CD8-positive, alpha-beta memory T cell (primary cell): ENCODE results near the gene RCC2. TPM values are rescaled to one million over a fixed set of nuclear protein-coding genes. Genes with fewer than 3 reads are reported as not detected.
"Not testable (repeated sequence)": the region's sequence is repeated elsewhere in the genome, so short reads cannot be mapped to it uniquely, and the experiment has no call there.

ENCODE experiments used
- CTCF ChIA-PET: fragments of 350-600 bp; sonication (Branson Sonifier 250); formaldehyde crosslinking; loops from one replicate; lab custom pipeline; 2021; ENCODE audit warnings: antibody characterized with exemption; lab: Charles Lee
- POLR2A ChIA-PET: fragments of 350-600 bp; sonication (Branson Sonifier 250); formaldehyde crosslinking; loops from one replicate; lab custom pipeline; 2021; ENCODE audit warnings: antibody characterized with exemption; lab: Charles Lee
- DNase-seq, 5 donors: peaks; one replicate each; pipeline versions ENCODE4 v3.0.0 to v3.0.0-alpha.2; 2020 to 2022; ENCODE audit warnings: mixed read lengths in 1 of 5
- H3K27ac ChIP-seq: one replicate; pipeline ENCODE4 v1.7.0; 2013; ENCODE audit warnings: low read depth, mild to moderate bottlenecking, low read length, moderate library complexity
- H3K27me3 ChIP-seq: 2 replicates; pipeline ENCODE4 v1.7.0; 2013; ENCODE audit warnings: low read length, mild to moderate bottlenecking; ENCODE audit not compliant: insufficient read depth, poor library complexity, severe bottlenecking
- H3K36me3 ChIP-seq: 2 replicates; pipeline ENCODE4 v1.7.0; 2013; ENCODE audit warnings: mild to moderate bottlenecking, low read length, moderate library complexity; ENCODE audit not compliant: insufficient read depth
- H3K4me1 ChIP-seq: 2 replicates; pipeline ENCODE4 v1.7.0; 2013; ENCODE audit warnings: mild to moderate bottlenecking, low read length, moderate library complexity; ENCODE audit not compliant: insufficient read depth
- H3K4me3 ChIP-seq: 2 replicates; pipeline ENCODE4 v1.7.0; 2013; ENCODE audit warnings: mild to moderate bottlenecking, low read length
- H3K9me3 ChIP-seq: 2 replicates; pipeline ENCODE4 v1.7.0; 2013; ENCODE audit warnings: mild to moderate bottlenecking, low read length
- H3K27ac Mint-ChIP-seq, 8 donors: one replicate each; pipeline ENCODE4 v1.8.0; 2020 to 2021; ENCODE audit warnings: mixed read lengths in 8 of 8, mild to moderate bottlenecking in 6 of 8, inconsistent platforms in 3 of 8, moderate library complexity in 3 of 8
- H3K27me3 Mint-ChIP-seq, 2 donors: one replicate each; pipeline ENCODE4 v1.8.0; 2020 to 2021; ENCODE audit warnings: mixed read lengths in 2 of 2, mild to moderate bottlenecking in 1 of 2, moderate library complexity in 1 of 2
- H3K36me3 Mint-ChIP-seq, 3 donors: one replicate each; pipeline ENCODE4 v1.8.0; 2020 to 2021; ENCODE audit warnings: mixed read lengths in 3 of 3, inconsistent platforms in 1 of 3, mild to moderate bottlenecking in 1 of 3
- H3K4me1 Mint-ChIP-seq, 3 donors: one replicate each; pipeline ENCODE4 v1.8.0; 2020 to 2021; ENCODE audit warnings: mixed read lengths in 3 of 3, inconsistent platforms in 1 of 3, mild to moderate bottlenecking in 1 of 3
- H3K4me3 Mint-ChIP-seq, 7 donors: one replicate each; pipeline ENCODE4 v1.8.0; 2020 to 2021; ENCODE audit warnings: mixed read lengths in 7 of 7, mild to moderate bottlenecking in 6 of 7, moderate library complexity in 4 of 7, inconsistent platforms in 2 of 7
- H3K9me3 Mint-ChIP-seq, 5 donors: one replicate each; pipeline ENCODE4 v1.8.0; 2020 to 2022; ENCODE audit warnings: mixed read lengths in 5 of 5, mild to moderate bottlenecking in 3 of 5, moderate library complexity in 2 of 5, inconsistent platforms in 1 of 5
- polyA plus RNA-seq: library from polyadenylated mRNA; unstranded; fragments of 300-500 nt; fragmentation: Illumina TruSeq; gene quantifications from one replicate; pipeline ENCODE4 v1.2.3, GENCODE V29; 2021
- total RNA-seq, 2 experiments: library from RNA; stranded (reverse); gene quantifications; one replicate each; pipeline ENCODE4 v1.2.3, GENCODE V29; 2021

The RCC2 gene
- total RNA-seq: 100 to 1,000 TPM; 156 TPM
- polyA plus RNA-seq: 27.5 TPM

GRCh38 chr1:17439250-17440073 is at the start of gene RCC2:
Gene RCC2, minus strand, starts transcription at chr1:17439677. Its CDS starts 1,163 bp downstream, at chr1:17438514.
- Histone ChIP-seq H3K27me3 (no peaks in the 10 kb centered on the region), H3K9me3 (no peaks in the 10 kb centered on the region), H3K4me1 (peaks cover 16% of the 10 kb centered on the region), H3K27ac (peak within 1 kb of the TSS; percentile 93), H3K36me3 (no peaks in the 10 kb centered on the region), H3K4me3 (peak within 1 kb of the TSS; percentile 97)
- CTCF ChIA-PET: interaction anchor here (0.6 to 1.4 kb wide), 9 partner anchors 8 to 56 kb away, joined by 3 to 6 read pairs (median 3); no protein-coding TSS in a partner anchor
- peaks cover 5 to 7% of the 10 kb centered on the region in 2 donors for H3K27me3 Mint-ChIP-seq
- peaks cover 0 to 19% (median 0%) of the 10 kb centered on the region in 3 donors for H3K36me3 Mint-ChIP-seq
- POLR2A ChIA-PET: interaction anchor here (0.7 kb wide), 1 partner anchor 25 kb away, joined by 3 read pairs; no protein-coding TSS in a partner anchor
- H3K4me1 Mint-ChIP-seq: peaks cover 28 to 38% (median 35%) of the 10 kb centered on the region in 3 donors
- H3K27ac Mint-ChIP-seq: peak within 1 kb of the TSS; percentile 91 to 97 (median 96)
- no peaks in the 10 kb centered on the region for H3K9me3 Mint-ChIP-seq
- peak; percentile 63 to 78 (median 66) for DNase-seq
- peak within 1 kb of the TSS; percentile 93 to 99 (median 96) for H3K4me3 Mint-ChIP-seq

- Histone ChIP-seq H3K4me3 (no peak overlapping the region), H3K36me3 (no peaks in the 10 kb centered on the region), H3K9me3 (no peaks in the 10 kb centered on the region), H3K27ac (no peak overlapping the region), H3K4me1 (no peaks in the 10 kb centered on the region), H3K27me3 (no peaks in the 10 kb centered on the region)
- CTCF ChIA-PET: interaction anchor here (1.0 kb wide), 1 partner anchor 9 kb away, joined by 3 read pairs; no protein-coding TSS in a partner anchor
- H3K27ac Mint-ChIP-seq: no peak overlapping the region
- POLR2A ChIA-PET: no interaction called here
- no peak for DNase-seq
- H3K9me3 Mint-ChIP-seq: no peaks in the 10 kb centered on the region
- H3K27me3 Mint-ChIP-seq: peaks cover 12 to 24% of the 10 kb centered on the region in 2 donors
- H3K4me3 Mint-ChIP-seq: no peak overlapping the region
- no peaks in the 10 kb centered on the region for H3K4me1 Mint-ChIP-seq
- H3K36me3 Mint-ChIP-seq: no peaks in the 10 kb centered on the region
Observed at GRCh38 chr1:17486242-17486641, 46.8 kb upstream of the RCC2 start.

GRCh38 chr1:17485281-17485680 is 45.8 kb upstream of the RCC2 start:
- H3K4me3 ChIP-seq: no peak overlapping the region
- Mint-ChIP-seq H3K27ac (no peak overlapping the region), H3K4me1 (no peaks in the 10 kb centered on the region), H3K4me3 (no peak overlapping the region), H3K27me3 (peaks cover 12 to 24% of the 10 kb centered on the region in 2 donors), H3K36me3 (no peaks in the 10 kb centered on the region), H3K9me3 (no peaks in the 10 kb centered on the region)
- H3K36me3 ChIP-seq: no peaks in the 10 kb centered on the region
- no peaks in the 10 kb centered on the region for H3K4me1 ChIP-seq
- POLR2A ChIA-PET: no interaction called here
- no peaks in the 10 kb centered on the region for H3K9me3 ChIP-seq
- peak in 1 of 5 donors; percentile 15 for DNase-seq
- no peak overlapping the region for H3K27ac ChIP-seq
- no peaks in the 10 kb centered on the region for H3K27me3 ChIP-seq
- CTCF ChIA-PET: no interaction called here

GRCh38 chr1:17481981-17482380 is 42.5 kb upstream of the RCC2 start:
- H3K4me3 Mint-ChIP-seq, H3K27ac ChIP-seq, H3K36me3 ChIP-seq, H3K4me1 ChIP-seq, H3K27me3 ChIP-seq, H3K36me3 Mint-ChIP-seq, CTCF ChIA-PET, H3K9me3 ChIP-seq, DNase-seq, H3K9me3 Mint-ChIP-seq, H3K27ac Mint-ChIP-seq, POLR2A ChIA-PET, H3K4me3 ChIP-seq, H3K4me1 Mint-ChIP-seq: not testable (repeated sequence)
- H3K27me3 Mint-ChIP-seq: peaks cover 12 to 18% of the 10 kb centered on the region in 2 donors

- no peaks in the 10 kb centered on the region for H3K9me3 Mint-ChIP-seq
- POLR2A ChIA-PET: no interaction called here
- no peaks in the 10 kb centered on the region for H3K36me3 ChIP-seq
- no peaks in the 10 kb centered on the region for H3K27me3 ChIP-seq
- no peaks in the 10 kb centered on the region for H3K4me1 Mint-ChIP-seq
- peaks cover 9 to 12% of the 10 kb centered on the region in 2 donors for H3K27me3 Mint-ChIP-seq
- H3K4me3 Mint-ChIP-seq: no peak overlapping the region
- no peaks in the 10 kb centered on the region for H3K9me3 ChIP-seq
- no peak overlapping the region for H3K27ac Mint-ChIP-seq
- DNase-seq: no peak
- no peaks in the 10 kb centered on the region for H3K36me3 Mint-ChIP-seq
- no peak overlapping the region for H3K4me3 ChIP-seq
- CTCF ChIA-PET: no interaction called here
- H3K27ac ChIP-seq: no peak overlapping the region
- H3K4me1 ChIP-seq: no peaks in the 10 kb centered on the region
Observed at GRCh38 chr1:17480846-17481245, 41.4 kb upstream of the RCC2 start.

- Histone ChIP-seq H3K27me3 (no peaks in the 10 kb centered on the region), H3K4me3 (no peak overlapping the region), H3K27ac (no peak overlapping the region), H3K4me1 (no peaks in the 10 kb centered on the region), H3K36me3 (no peaks in the 10 kb centered on the region), H3K9me3 (no peaks in the 10 kb centered on the region)
- DNase-seq: no peak
- H3K4me1 Mint-ChIP-seq: no peaks in the 10 kb centered on the region
- H3K27ac Mint-ChIP-seq: no peak overlapping the region
- H3K36me3 Mint-ChIP-seq: no peaks in the 10 kb centered on the region
- ChIA-PET CTCF (no interaction called here), POLR2A (no interaction called here)
- no peaks in the 10 kb centered on the region for H3K27me3 Mint-ChIP-seq
- H3K9me3 Mint-ChIP-seq: no peaks in the 10 kb centered on the region
- H3K4me3 Mint-ChIP-seq: no peak overlapping the region
Observed at GRCh38 chr1:17475752-17476151, 36.3 kb upstream of the RCC2 start.

GRCh38 chr1:17474836-17475555 is 35.5 kb upstream of the RCC2 start:
- peak overlapping the region in 1 of 8 donors; percentile 83 for H3K27ac Mint-ChIP-seq
- H3K36me3 Mint-ChIP-seq, H3K9me3 Mint-ChIP-seq, H3K4me1 Mint-ChIP-seq, DNase-seq, H3K9me3 ChIP-seq, H3K27ac ChIP-seq, H3K36me3 ChIP-seq, H3K4me3 Mint-ChIP-seq, CTCF ChIA-PET, H3K4me3 ChIP-seq, H3K4me1 ChIP-seq, POLR2A ChIA-PET, H3K27me3 Mint-ChIP-seq, H3K27me3 ChIP-seq: not testable (repeated sequence)

- Mint-ChIP-seq H3K27me3 (no peaks in the 10 kb centered on the region), H3K27ac (no peak overlapping the region), H3K36me3 (no peaks in the 10 kb centered on the region), H3K9me3 (no peaks in the 10 kb centered on the region), H3K4me3 (no peak overlapping the region), H3K4me1 (no peaks in the 10 kb centered on the region)
- POLR2A ChIA-PET: no interaction called here
- no peak for DNase-seq
- H3K36me3 ChIP-seq: no peaks in the 10 kb centered on the region
- H3K27ac ChIP-seq: no peak overlapping the region
- H3K9me3 ChIP-seq: no peaks in the 10 kb centered on the region
- no peaks in the 10 kb centered on the region for H3K4me1 ChIP-seq
- H3K27me3 ChIP-seq: no peaks in the 10 kb centered on the region
- no peak overlapping the region for H3K4me3 ChIP-seq
- CTCF ChIA-PET: interaction anchor here (1.4 kb wide), 1 partner anchor 33 kb away, joined by 3 read pairs; the partner anchor contains the start of gene RCC2
Observed at GRCh38 chr1:17472814-17473213, 33.3 kb upstream of the RCC2 start.
